ENCODE measurements around the gene NSUN2. TPM values are rescaled to one million over a fixed set of nuclear protein-coding genes. Genes with fewer than 3 reads are reported as not detected.

The NSUN2 gene
- total RNA-seq, 1 donor from 2014 or later, result 78.8 TPM

Other genes starting within 250 kb of the NSUN2 start
- gene UBE2QL1, start 184.2 kb downstream of the NSUN2 start, total RNA-seq, result 0.34 and 0.50 TPM in 2 replicates
- 27.6 and 30.6 TPM in 2 replicates for gene SRD5A1, start 396 bp upstream of the NSUN2 start, total RNA-seq
- gene TENT4A, start 80.4 kb upstream of the NSUN2 start, total RNA-seq, result 16.8 and 18.8 TPM in 2 replicates